Glutamatergic neuron (in vitro differentiated cells): ENCODE measurements around the gene RABEP2. TPM values are rescaled to one million over a fixed set of nuclear protein-coding genes. Genes with fewer than 3 reads are reported as not detected.
A peak's percentile ranks its signal among the peaks of the same experiment; 100 is the strongest.
"Not testable (repeated sequence)": the region's sequence is repeated elsewhere in the genome, so short reads cannot be mapped to it uniquely, and the experiment has no call there.

Source experiments
- DNase-seq: peaks from one replicate; pipeline ENCODE4 v3.0.0; 2022
- H3K27ac Mint-ChIP-seq: one replicate; pipeline ENCODE4 v1.8.0; 2020; ENCODE audit warnings: mild to moderate bottlenecking, mixed read lengths, inconsistent platforms; ENCODE audit not compliant: unreplicated experiment
- H3K27me3 Mint-ChIP-seq: one replicate; pipeline ENCODE4 v1.8.0; 2020; ENCODE audit warnings: mild to moderate bottlenecking, moderate library complexity, mixed read lengths, inconsistent platforms; ENCODE audit not compliant: unreplicated experiment
- H3K36me3 Mint-ChIP-seq: one replicate; pipeline ENCODE4 v1.8.0; 2020; ENCODE audit warnings: mild to moderate bottlenecking, mixed read lengths, inconsistent platforms; ENCODE audit not compliant: unreplicated experiment
- H3K4me1 Mint-ChIP-seq: one replicate; pipeline ENCODE4 v1.8.0; 2020; ENCODE audit warnings: mild to moderate bottlenecking, low read depth, mixed read lengths, inconsistent platforms; ENCODE audit not compliant: unreplicated experiment
- H3K4me3 Mint-ChIP-seq: one replicate; pipeline ENCODE4 v1.8.0; 2020; ENCODE audit warnings: mild to moderate bottlenecking, mixed read lengths, inconsistent platforms; ENCODE audit not compliant: unreplicated experiment
- H3K9me3 Mint-ChIP-seq: one replicate; pipeline ENCODE4 v1.8.0; 2020; ENCODE audit warnings: mild to moderate bottlenecking, moderate library complexity, mixed read lengths, inconsistent platforms; ENCODE audit not compliant: unreplicated experiment
- total RNA-seq: library from RNA; stranded (reverse); fragmentation: NEBNext Ultra II Directional; extraction: Animal tissue kit (Norgen Biotek cat#: 25700); gene quantifications from one replicate; pipeline ENCODE4 v1.2.1, GENCODE V29; 2021; ENCODE audit not compliant: unreplicated experiment
- TF ChIP-seq, protein P1 (sequence below): fragments of 200-600 bp; sonication (generic); IDR thresholded peaks from one replicate; pipeline ENCODE4 v1.5.0; 2021; ENCODE audit not compliant: partially characterized antibody, unreplicated experiment

The RABEP2 gene
- total RNA-seq, 1 donor from 2014 or later, result 15.3 TPM

DNA sequence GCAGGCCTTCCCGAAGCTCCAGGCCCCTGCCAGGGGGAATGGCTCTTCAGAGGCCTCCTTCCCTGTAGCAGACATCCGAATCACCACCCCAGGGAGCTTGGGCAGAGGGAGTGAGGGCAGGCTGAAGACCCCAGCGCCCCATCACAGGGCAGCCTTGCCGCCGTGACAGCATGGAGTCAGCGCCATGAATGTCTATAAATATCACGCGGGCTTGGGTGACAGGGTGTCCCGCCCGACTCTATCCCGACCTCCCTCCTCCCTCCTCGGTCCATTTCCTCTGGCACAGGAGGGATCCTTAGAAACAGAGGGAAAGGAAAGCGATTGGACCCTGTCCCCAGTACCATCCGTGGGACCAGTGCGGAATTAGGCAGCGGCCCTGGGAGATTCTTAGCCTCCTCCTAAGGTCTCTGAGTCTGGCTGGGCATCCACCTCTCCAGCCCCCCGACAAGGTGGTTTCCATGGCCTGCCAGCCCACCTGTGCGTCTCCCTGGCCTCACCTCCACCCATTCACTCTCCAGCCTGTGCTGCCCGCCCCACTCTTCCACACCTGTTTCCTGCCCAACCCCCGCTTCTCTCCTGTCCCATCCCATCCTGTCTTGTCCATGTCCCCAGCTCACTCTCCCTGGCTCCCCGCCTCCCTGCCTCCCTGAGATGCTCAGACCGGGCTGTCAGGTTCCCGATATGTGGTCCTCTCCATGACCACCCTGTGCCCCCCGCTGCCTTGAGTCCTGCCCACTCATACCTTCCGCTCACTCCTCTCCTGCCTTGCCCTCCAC lies 41.6 kb downstream of the RABEP2 start:
- Mint-ChIP-seq H3K36me3 (no peaks in the 10 kb centered on the region), H3K4me3 (no peak overlapping the region), H3K9me3 (peaks cover 7% of the 10 kb centered on the region), H3K4me1 (peaks cover 9% of the 10 kb centered on the region), H3K27me3 (peaks cover 10% of the 10 kb centered on the region), H3K27ac (no peak overlapping the region)
- TF ChIP-seq, protein P1, sequence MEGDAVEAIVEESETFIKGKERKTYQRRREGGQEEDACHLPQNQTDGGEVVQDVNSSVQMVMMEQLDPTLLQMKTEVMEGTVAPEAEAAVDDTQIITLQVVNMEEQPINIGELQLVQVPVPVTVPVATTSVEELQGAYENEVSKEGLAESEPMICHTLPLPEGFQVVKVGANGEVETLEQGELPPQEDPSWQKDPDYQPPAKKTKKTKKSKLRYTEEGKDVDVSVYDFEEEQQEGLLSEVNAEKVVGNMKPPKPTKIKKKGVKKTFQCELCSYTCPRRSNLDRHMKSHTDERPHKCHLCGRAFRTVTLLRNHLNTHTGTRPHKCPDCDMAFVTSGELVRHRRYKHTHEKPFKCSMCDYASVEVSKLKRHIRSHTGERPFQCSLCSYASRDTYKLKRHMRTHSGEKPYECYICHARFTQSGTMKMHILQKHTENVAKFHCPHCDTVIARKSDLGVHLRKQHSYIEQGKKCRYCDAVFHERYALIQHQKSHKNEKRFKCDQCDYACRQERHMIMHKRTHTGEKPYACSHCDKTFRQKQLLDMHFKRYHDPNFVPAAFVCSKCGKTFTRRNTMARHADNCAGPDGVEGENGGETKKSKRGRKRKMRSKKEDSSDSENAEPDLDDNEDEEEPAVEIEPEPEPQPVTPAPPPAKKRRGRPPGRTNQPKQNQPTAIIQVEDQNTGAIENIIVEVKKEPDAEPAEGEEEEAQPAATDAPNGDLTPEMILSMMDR, result no peak
- DNase-seq, result no peak

DNA sequence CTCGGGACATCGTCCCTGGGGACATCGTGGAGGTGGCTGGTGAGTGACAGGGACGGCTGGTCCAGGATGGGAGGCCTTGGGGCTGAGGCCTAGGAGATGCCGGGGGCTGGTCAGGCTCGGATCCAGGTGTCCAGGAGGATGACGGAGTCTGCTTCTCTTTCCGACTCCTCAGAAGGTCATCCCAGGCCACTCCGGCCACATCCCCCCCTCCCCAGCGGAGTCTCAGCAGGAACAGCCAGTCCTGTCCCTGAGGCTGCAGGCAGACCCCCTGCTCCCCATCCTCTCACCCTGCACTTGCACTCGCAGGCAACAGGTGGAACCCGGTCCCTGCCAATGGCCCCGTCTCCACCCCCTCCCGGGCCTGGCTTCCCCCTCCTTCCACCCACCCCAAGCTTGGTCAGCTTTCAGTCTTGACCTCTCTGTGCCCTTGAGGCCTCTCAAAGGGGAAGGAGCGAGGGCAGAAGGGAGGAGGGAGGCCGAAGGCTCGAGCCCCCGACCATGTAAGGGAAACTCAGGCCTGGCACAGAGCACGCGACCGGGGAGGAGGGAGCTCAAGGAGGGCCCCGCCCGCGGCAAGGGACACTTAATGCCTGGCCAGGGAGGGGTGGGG lies 42.4 kb downstream of the RABEP2 start:
- TF ChIP-seq, protein P1, result no peak
- Mint-ChIP-seq H3K4me3 (no peak overlapping the region), H3K4me1 (peaks cover 9% of the 10 kb centered on the region), H3K27me3 (peaks cover 10% of the 10 kb centered on the region), H3K36me3 (no peaks in the 10 kb centered on the region), H3K9me3 (peaks cover 7% of the 10 kb centered on the region), H3K27ac (no peak overlapping the region)
- DNase-seq, result no peak

DNA sequence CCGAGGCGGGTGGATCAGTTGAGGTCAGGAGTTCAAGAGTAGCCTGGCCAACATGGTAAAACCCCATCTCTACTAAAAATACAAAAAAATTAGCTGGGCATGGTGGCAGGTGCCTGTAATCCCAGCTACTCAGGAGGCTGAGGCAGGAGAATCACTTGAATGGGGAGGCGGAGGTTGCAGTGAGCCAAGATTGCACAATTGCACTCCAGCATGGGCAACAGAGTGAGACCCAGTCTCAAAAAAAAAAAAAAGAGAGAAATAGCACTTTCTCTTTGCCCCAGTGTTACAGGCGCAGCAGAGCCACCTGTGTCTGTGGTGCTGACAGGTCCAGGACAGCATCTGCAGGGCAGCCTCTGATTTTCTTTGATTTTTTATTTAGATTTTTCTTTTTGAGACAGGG lies 43.5 kb downstream of the RABEP2 start:
- not testable (repeated sequence) for H3K9me3 Mint-ChIP-seq, H3K27ac Mint-ChIP-seq, DNase-seq, H3K4me3 Mint-ChIP-seq, H3K36me3 Mint-ChIP-seq
- Mint-ChIP-seq H3K27me3 (peaks cover 14% of the 10 kb centered on the region), H3K4me1 (peaks cover 11% of the 10 kb centered on the region)

DNA sequence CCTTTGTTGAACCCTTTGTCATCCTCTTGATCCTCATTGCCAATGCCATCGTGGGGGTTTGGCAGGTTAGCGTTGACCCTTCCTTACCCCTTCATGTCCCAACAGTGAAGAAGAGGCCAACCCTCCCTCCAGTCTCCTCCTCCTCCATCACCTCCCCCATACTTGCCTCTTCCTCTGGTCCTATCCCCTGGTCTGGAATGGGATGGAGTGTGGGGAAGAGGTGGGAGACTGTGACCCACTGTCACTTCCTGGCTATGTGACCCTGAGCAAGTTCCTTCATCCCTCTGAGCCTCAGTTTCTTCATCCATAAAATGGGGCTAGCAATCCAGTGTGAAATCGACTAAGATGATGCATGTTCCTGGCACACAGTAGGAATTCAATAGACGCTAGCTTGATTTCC lies 44.1 kb downstream of the RABEP2 start:
- Mint-ChIP-seq H3K27ac (peak overlapping the region; percentile 77), H3K4me3 (peak overlapping the region; percentile 87), H3K27me3 (peaks cover 14% of the 10 kb centered on the region), H3K4me1 (peaks cover 11% of the 10 kb centered on the region), H3K9me3 (peaks cover 7% of the 10 kb centered on the region), H3K36me3 (no peaks in the 10 kb centered on the region)
- DNase-seq, result no peak
- TF ChIP-seq, protein P1, result no peak

DNA sequence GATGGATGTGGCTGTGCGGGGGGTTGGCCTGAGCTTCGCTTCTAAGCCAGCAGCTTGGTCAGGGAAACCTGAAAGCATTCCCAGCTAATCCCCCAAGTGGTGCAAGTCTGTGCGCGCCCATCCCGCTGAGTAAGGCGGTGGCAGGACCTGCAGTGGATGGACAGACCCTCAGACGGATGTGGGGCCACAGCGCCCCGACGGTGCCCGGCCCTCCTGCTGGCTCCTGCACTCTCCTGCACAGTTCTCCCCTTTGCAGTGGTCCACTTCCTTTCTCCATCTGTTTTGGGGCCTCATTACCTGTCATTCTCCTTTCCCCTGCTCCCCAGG lies 44.5 kb downstream of the RABEP2 start:
- H3K9me3 Mint-ChIP-seq, result peaks cover 7% of the 10 kb centered on the region
- DNase-seq, result no peak
- peak overlapping the region; percentile 77 for H3K27ac Mint-ChIP-seq
- peaks cover 14% of the 10 kb centered on the region for H3K27me3 Mint-ChIP-seq
- no peaks in the 10 kb centered on the region for H3K36me3 Mint-ChIP-seq
- peak overlapping the region; percentile 87 for H3K4me3 Mint-ChIP-seq
- peaks cover 11% of the 10 kb centered on the region for H3K4me1 Mint-ChIP-seq
- TF ChIP-seq, protein P1, result no peak
